K562 (cell line): ENCODE results near the gene JUND. TPM values are rescaled to one million over a fixed set of nuclear protein-coding genes. Genes with fewer than 3 reads are reported as not detected.

Experiments
- ATF6 ChIP-seq: sonication (generic); formaldehyde crosslinking; IDR thresholded peaks from 2 replicates; pipeline ENCODE4 v1.4.0; 2020; ENCODE audit warnings: mild to moderate bottlenecking, missing genetic modification reagents
- BRD4 ChIP-seq: fragments of 200-600 bp; sonication (generic); IDR thresholded peaks from 2 replicates; pipeline ENCODE4 v1.6.1; 2017; ENCODE audit warnings: inconsistent platforms
- CBFA2T2 ChIP-seq: fragments of 450-650 bp; conservative IDR thresholded peaks from 2 replicates; pipeline ENCODE4 v1.6.1; 2017; ENCODE audit warnings: mild to moderate bottlenecking
- ETS2 ChIP-seq: IDR thresholded peaks from 2 replicates; pipeline ENCODE4 v1.6.1; 2016; ENCODE audit warnings: borderline replicate concordance, missing genetic modification characterization, mild to moderate bottlenecking, moderate library complexity, missing compliant biosample characterization; ENCODE audit not compliant: poor library complexity, severe bottlenecking
- FOXM1 ChIP-seq, 2 experiments: fragments of 450-650 bp in 1 of 2; sonication (generic) in 1 of 2; formaldehyde crosslinking in 1 of 2; IDR thresholded peaks; 2 replicates each; pipeline versions ENCODE4 v1.6.1 to v1.9.0; 2017 to 2022; ENCODE audit warnings: low read depth in 2 of 2, mild to moderate bottlenecking in 2 of 2, missing genetic modification reagents in 1 of 2, moderate library complexity in 1 of 2
- HNRNPK ChIP-seq: fragments of 200-400 bp; formaldehyde crosslinking; IDR thresholded peaks from one replicate; pipeline ENCODE4 v1.6.1; 2018; ENCODE audit warnings: mild to moderate bottlenecking, low read depth, low read length; ENCODE audit not compliant: poor library complexity, severe bottlenecking
- HNRNPUL1 ChIP-seq: fragments of 200-400 bp; formaldehyde crosslinking; IDR thresholded peaks from 2 replicates; pipeline ENCODE4 v1.6.1; 2017; ENCODE audit warnings: low read length
- KDM2B ChIP-seq: fragments of 250-450 bp; sonication (Bioruptor Pico); IDR thresholded peaks from 2 replicates; pipeline ENCODE4 v1.8.0; 2021; ENCODE audit warnings: mild to moderate bottlenecking, moderate library complexity
- KHSRP ChIP-seq: fragments of 450-650 bp; IDR thresholded peaks from 2 replicates; pipeline ENCODE4 v1.6.1; 2017
- NBN ChIP-seq: fragments of 450-650 bp; IDR thresholded peaks from 2 replicates; pipeline ENCODE4 v1.6.1; 2016; ENCODE audit warnings: low read depth, mild to moderate bottlenecking
- NFXL1 ChIP-seq: fragments of 450-650 bp; formaldehyde crosslinking; IDR thresholded peaks from 2 replicates; pipeline ENCODE4 v1.4.0; 2021; ENCODE audit warnings: mild to moderate bottlenecking
- RBM15 ChIP-seq: fragments of 200-400 bp; formaldehyde crosslinking; IDR thresholded peaks from 2 replicates; pipeline ENCODE4 v1.6.1; 2018; ENCODE audit warnings: mild to moderate bottlenecking, low read length, moderate library complexity; ENCODE audit not compliant: insufficient read depth
- SOX6 ChIP-seq: fragments of 450-650 bp; IDR thresholded peaks from 2 replicates; pipeline ENCODE4 v1.6.1; 2014; ENCODE audit warnings: mild to moderate bottlenecking
- SP1 ChIP-seq: sonication (generic); formaldehyde crosslinking; IDR thresholded peaks from 2 replicates; pipeline ENCODE4 v1.8.1; 2022; ENCODE audit warnings: mild to moderate bottlenecking, missing genetic modification reagents
- ZC3H8 ChIP-seq: fragments of 450-650 bp; IDR thresholded peaks from 2 replicates; pipeline ENCODE4 v1.6.1; 2017
- ZNF217 ChIP-seq: sonication (generic); formaldehyde crosslinking; IDR thresholded peaks from 2 replicates; pipeline ENCODE4 v1.8.0; 2022; ENCODE audit warnings: mild to moderate bottlenecking, missing genetic modification reagents
- ZNF75A ChIP-seq: fragments of 450-650 bp; formaldehyde crosslinking; IDR thresholded peaks from 2 replicates; pipeline ENCODE4 v1.4.0; 2020; ENCODE audit warnings: mild to moderate bottlenecking
- ZNF76 ChIP-seq: fragments of 250-450 bp; sonication (Bioruptor Pico); IDR thresholded peaks from 2 replicates; pipeline ENCODE4 v1.4.0; 2020; ENCODE audit warnings: mild to moderate bottlenecking, moderate library complexity, borderline replicate concordance
- polyA plus RNA-seq, 8 experiments: library from polyadenylated mRNA; depleted of rRNA in 4 of 8; stranded (reverse) in 5 of 8; unstranded in 3 of 8; fragments of >200 nt; fragmentation: Nextera tagmentation in 2 of 8; fragmentation: Illumina TruSeq in 1 of 8; extraction: Ambion mirVana in 2 of 8; extraction: Trizol in 1 of 8; gene quantifications; 2 replicates each; pipeline versions ENCODE4 v1.2.1 to v1.2.3, GENCODE V29; 2011 to 2014; ENCODE audit warnings: inconsistent platforms in 1 of 8, missing spikeins in 1 of 8
- total RNA-seq, 7 experiments: library from RNA; depleted of rRNA in 6 of 7; stranded (reverse); fragments of >200 nt in 6 of 7; fragmentation: Illumina TruSeq in 2 of 7; extraction: Trizol in 2 of 7; gene quantifications; 2 replicates each; pipeline versions ENCODE4 v1.2.1 to v1.2.3, GENCODE V29; 2011 to 2021; ENCODE audit warnings: low replicate concordance in 1 of 7
- TF ChIP-seq, protein P1 (sequence below): fragments of 450-650 bp; formaldehyde crosslinking; IDR thresholded peaks from 2 replicates; pipeline ENCODE4 v1.4.0; 2022; ENCODE audit warnings: missing genetic modification characterization
- TF ChIP-seq, protein P2 (sequence below): fragments of 450-650 bp; IDR thresholded peaks from 2 replicates; pipeline ENCODE4 v1.7.1; 2018; ENCODE audit warnings: mild to moderate bottlenecking, low read depth; ENCODE audit not compliant: partially characterized antibody
- TF ChIP-seq, protein P3 (sequence below): fragments of 450-650 bp; IDR thresholded peaks from 2 replicates; pipeline ENCODE4 v1.6.1; 2017; ENCODE audit warnings: antibody characterized with exemption

The JUND gene
- total and polyA plus RNA-seq, 9 of the 15 experiments (the other 6 are each of a cell fraction or from before 2014, with no cell fraction given): 6.4 to 286 (median 42.3) TPM

GRCh38 chr19:18233224-18233825 is 48.1 kb downstream of the JUND start (continued):
- TF ChIP-seq, protein P1, sequence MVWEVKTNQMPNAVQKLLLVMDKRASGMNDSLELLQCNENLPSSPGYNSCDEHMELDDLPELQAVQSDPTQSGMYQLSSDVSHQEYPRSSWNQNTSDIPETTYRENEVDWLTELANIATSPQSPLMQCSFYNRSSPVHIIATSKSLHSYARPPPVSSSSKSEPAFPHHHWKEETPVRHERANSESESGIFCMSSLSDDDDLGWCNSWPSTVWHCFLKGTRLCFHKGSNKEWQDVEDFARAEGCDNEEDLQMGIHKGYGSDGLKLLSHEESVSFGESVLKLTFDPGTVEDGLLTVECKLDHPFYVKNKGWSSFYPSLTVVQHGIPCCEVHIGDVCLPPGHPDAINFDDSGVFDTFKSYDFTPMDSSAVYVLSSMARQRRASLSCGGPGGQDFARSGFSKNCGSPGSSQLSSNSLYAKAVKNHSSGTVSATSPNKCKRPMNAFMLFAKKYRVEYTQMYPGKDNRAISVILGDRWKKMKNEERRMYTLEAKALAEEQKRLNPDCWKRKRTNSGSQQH: no peak
- TF ChIP-seq HNRNPK (no peak), ATF6 (CRISPR knock-in tag) (peak; percentile 95; the same call in 1 of the 2 replicates), HNRNPUL1 (no peak), SP1 (no peak; the same call in 1 of the 2 replicates), ZNF217 (CRISPR knock-in tag) (0 out of 2 replicates have a peak, but pooled peaks have one; percentile 8), BRD4 (no peak), ZNF75A (CRISPR knock-in tag) (0 out of 2 replicates have a peak, but pooled peaks have one; percentile 13), NFXL1 (peak; percentile 57; the same call in 1 of the 2 replicates), ZNF76 (CRISPR knock-in tag) (no peak), KHSRP (no peak), FOXM1 (IDR thresholded peaks at IDR 0.05; ENCODE audit: low read depth) (no peak), FOXM1 (CRISPR knock-in tag; IDR thresholded peaks at IDR 0.05; ENCODE audit: low read depth) (0 out of 2 replicates have a peak, but pooled peaks have one; percentile 70), SOX6 (no peak), CBFA2T2 (no peak), KDM2B (CRISPR knock-in tag) (no peak), NBN (no peak), ETS2 (tag) (no peak), ZC3H8 (no peak), RBM15 (no peak)
- TF ChIP-seq, protein P2, sequence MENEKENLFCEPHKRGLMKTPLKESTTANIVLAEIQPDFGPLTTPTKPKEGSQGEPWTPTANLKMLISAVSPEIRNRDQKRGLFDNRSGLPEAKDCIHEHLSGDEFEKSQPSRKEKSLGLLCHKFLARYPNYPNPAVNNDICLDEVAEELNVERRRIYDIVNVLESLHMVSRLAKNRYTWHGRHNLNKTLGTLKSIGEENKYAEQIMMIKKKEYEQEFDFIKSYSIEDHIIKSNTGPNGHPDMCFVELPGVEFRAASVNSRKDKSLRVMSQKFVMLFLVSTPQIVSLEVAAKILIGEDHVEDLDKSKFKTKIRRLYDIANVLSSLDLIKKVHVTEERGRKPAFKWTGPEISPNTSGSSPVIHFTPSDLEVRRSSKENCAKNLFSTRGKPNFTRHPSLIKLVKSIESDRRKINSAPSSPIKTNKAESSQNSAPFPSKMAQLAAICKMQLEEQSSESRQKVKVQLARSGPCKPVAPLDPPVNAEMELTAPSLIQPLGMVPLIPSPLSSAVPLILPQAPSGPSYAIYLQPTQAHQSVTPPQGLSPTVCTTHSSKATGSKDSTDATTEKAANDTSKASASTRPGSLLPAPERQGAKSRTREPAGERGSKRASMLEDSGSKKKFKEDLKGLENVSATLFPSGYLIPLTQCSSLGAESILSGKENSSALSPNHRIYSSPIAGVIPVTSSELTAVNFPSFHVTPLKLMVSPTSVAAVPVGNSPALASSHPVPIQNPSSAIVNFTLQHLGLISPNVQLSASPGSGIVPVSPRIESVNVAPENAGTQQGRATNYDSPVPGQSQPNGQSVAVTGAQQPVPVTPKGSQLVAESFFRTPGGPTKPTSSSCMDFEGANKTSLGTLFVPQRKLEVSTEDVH: no peak
- TF ChIP-seq, protein P3, sequence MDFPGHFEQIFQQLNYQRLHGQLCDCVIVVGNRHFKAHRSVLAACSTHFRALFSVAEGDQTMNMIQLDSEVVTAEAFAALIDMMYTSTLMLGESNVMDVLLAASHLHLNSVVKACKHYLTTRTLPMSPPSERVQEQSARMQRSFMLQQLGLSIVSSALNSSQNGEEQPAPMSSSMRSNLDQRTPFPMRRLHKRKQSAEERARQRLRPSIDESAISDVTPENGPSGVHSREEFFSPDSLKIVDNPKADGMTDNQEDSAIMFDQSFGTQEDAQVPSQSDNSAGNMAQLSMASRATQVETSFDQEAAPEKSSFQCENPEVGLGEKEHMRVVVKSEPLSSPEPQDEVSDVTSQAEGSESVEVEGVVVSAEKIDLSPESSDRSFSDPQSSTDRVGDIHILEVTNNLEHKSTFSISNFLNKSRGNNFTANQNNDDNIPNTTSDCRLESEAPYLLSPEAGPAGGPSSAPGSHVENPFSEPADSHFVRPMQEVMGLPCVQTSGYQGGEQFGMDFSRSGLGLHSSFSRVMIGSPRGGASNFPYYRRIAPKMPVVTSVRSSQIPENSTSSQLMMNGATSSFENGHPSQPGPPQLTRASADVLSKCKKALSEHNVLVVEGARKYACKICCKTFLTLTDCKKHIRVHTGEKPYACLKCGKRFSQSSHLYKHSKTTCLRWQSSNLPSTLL: no peak
